WTC11 (cell line): Measurements from ENCODE around the gene MARCHF10.

Experiments
- ATF1 ChIP-seq: sonication (generic); formaldehyde crosslinking; IDR thresholded peaks from 2 replicates; pipeline ENCODE4 v1.8.1; 2023; ENCODE audit warnings: mild to moderate bottlenecking, moderate library complexity, missing genetic modification reagents
- FOXK1 ChIP-seq: sonication (generic); formaldehyde crosslinking; IDR thresholded peaks from 2 replicates; pipeline ENCODE4 v1.8.0; 2022; ENCODE audit warnings: mild to moderate bottlenecking, moderate library complexity, missing genetic modification reagents
- NR2C2 ChIP-seq: sonication (generic); formaldehyde crosslinking; IDR thresholded peaks from 2 replicates; pipeline ENCODE4 v1.8.0; 2022; ENCODE audit warnings: mild to moderate bottlenecking, missing genetic modification reagents
- SP1 ChIP-seq: sonication (generic); formaldehyde crosslinking; conservative IDR thresholded peaks from 2 replicates; pipeline ENCODE4 v1.8.1; 2022; ENCODE audit warnings: missing genetic modification reagents
- TF ChIP-seq, protein P1 (sequence below): sonication (generic); formaldehyde crosslinking; IDR thresholded peaks from 2 replicates; pipeline ENCODE4 v1.8.1; 2022; ENCODE audit warnings: low read depth, mild to moderate bottlenecking, moderate library complexity, missing genetic modification reagents, borderline replicate concordance
- TF ChIP-seq, protein P2 (sequence below): fragments of 250-450 bp; sonication (Bioruptor Pico); IDR thresholded peaks from 2 replicates; pipeline ENCODE4 v2.1.2; 2022; ENCODE audit warnings: mild to moderate bottlenecking, moderate library complexity
- TF ChIP-seq, protein P3 (sequence below): sonication (generic); formaldehyde crosslinking; IDR thresholded peaks from 2 replicates; pipeline ENCODE4 v1.8.1; 2022; ENCODE audit warnings: mild to moderate bottlenecking, moderate library complexity, missing genetic modification reagents
- TF ChIP-seq, protein P4 (sequence below): sonication (generic); formaldehyde crosslinking; IDR thresholded peaks from 2 replicates; pipeline ENCODE4 v1.8.1; 2022; ENCODE audit warnings: missing genetic modification reagents, borderline replicate concordance
- TF ChIP-seq, protein P5 (sequence below): fragments of 200-600 bp; IDR thresholded peaks from 2 replicates; pipeline ENCODE4 v1.8.0; 2022; ENCODE audit warnings: antibody characterized with exemption

DNA sequence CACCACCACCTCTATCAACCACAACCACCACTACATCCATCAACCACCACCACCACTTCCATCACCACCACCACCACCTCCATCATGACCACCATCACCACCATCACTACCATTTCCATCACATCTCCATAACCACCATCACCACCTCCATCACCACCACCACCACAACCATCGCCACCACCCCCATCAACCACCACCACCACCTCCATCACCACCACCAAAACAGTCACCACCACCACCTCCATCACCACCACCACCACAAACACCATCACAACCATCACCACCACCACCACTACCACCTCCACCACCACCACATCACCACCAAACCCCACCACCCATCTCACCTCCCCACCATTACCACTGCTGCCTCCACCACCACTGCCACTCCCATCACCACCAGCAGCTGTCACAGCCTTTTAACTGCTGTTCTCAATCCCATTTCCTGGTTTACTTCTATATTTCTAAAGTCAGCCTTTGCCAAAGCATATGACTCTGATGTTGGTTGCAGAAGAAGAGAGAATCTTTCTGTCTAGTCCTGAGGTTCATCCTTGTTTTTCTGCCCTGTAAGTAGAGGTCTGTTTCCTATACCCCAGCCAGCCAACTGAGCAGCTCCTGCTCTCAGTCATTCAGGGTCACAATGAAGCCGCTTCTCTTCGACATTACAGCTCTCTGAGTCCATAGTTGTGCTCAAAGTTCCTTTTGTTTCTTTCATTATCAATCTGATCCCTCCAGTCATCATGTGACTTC is 14.0 kb downstream of the MARCHF10 start:
- TF ChIP-seq SP1 (CRISPR knock-in tag) = no peak
- TF ChIP-seq, protein P1, sequence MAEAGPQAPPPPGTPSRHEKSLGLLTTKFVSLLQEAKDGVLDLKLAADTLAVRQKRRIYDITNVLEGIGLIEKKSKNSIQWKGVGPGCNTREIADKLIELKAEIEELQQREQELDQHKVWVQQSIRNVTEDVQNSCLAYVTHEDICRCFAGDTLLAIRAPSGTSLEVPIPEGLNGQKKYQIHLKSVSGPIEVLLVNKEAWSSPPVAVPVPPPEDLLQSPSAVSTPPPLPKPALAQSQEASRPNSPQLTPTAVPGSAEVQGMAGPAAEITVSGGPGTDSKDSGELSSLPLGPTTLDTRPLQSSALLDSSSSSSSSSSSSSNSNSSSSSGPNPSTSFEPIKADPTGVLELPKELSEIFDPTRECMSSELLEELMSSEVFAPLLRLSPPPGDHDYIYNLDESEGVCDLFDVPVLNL (CRISPR knock-in tag) = no peak
- TF ChIP-seq, protein P2, sequence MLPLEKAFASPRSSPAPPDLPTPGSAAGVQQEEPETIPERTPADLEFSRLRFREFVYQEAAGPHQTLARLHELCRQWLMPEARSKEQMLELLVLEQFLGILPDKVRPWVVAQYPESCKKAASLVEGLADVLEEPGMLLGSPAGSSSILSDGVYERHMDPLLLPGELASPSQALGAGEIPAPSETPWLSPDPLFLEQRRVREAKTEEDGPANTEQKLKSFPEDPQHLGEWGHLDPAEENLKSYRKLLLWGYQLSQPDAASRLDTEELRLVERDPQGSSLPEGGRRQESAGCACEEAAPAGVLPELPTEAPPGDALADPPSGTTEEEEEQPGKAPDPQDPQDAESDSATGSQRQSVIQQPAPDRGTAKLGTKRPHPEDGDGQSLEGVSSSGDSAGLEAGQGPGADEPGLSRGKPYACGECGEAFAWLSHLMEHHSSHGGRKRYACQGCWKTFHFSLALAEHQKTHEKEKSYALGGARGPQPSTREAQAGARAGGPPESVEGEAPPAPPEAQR (CRISPR knock-in tag) = no peak
- no peak for TF ChIP-seq ATF1 (CRISPR knock-in tag)
- TF ChIP-seq, protein P3, sequence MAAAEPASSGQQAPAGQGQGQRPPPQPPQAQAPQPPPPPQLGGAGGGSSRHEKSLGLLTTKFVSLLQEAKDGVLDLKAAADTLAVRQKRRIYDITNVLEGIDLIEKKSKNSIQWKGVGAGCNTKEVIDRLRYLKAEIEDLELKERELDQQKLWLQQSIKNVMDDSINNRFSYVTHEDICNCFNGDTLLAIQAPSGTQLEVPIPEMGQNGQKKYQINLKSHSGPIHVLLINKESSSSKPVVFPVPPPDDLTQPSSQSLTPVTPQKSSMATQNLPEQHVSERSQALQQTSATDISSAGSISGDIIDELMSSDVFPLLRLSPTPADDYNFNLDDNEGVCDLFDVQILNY (CRISPR knock-in tag) = no peak
- no peak for TF ChIP-seq FOXK1
- TF ChIP-seq NR2C2 = no peak
- TF ChIP-seq, protein P4, sequence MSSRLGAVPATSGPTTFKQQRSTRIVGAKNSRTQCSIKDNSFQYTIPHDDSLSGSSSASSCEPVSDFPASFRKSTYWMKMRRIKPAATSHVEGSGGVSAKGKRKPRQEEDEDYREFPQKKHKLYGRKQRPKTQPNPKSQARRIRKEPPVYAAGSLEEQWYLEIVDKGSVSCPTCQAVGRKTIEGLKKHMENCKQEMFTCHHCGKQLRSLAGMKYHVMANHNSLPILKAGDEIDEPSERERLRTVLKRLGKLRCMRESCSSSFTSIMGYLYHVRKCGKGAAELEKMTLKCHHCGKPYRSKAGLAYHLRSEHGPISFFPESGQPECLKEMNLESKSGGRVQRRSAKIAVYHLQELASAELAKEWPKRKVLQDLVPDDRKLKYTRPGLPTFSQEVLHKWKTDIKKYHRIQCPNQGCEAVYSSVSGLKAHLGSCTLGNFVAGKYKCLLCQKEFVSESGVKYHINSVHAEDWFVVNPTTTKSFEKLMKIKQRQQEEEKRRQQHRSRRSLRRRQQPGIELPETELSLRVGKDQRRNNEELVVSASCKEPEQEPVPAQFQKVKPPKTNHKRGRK (CRISPR knock-in tag) = no peak
- TF ChIP-seq, protein P5, sequence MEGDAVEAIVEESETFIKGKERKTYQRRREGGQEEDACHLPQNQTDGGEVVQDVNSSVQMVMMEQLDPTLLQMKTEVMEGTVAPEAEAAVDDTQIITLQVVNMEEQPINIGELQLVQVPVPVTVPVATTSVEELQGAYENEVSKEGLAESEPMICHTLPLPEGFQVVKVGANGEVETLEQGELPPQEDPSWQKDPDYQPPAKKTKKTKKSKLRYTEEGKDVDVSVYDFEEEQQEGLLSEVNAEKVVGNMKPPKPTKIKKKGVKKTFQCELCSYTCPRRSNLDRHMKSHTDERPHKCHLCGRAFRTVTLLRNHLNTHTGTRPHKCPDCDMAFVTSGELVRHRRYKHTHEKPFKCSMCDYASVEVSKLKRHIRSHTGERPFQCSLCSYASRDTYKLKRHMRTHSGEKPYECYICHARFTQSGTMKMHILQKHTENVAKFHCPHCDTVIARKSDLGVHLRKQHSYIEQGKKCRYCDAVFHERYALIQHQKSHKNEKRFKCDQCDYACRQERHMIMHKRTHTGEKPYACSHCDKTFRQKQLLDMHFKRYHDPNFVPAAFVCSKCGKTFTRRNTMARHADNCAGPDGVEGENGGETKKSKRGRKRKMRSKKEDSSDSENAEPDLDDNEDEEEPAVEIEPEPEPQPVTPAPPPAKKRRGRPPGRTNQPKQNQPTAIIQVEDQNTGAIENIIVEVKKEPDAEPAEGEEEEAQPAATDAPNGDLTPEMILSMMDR = no peak
